NT2/D1 (cell line): ENCODE measurements around the gene CORO1C.

Experiments
- SUZ12 ChIP-seq: IDR thresholded peaks from 2 replicates; pipeline ENCODE4 v1.6.1; 2011; ENCODE audit not compliant: insufficient read length, insufficient read depth; ENCODE audit errors: extremely low read depth
- YY1 ChIP-seq: IDR thresholded peaks from 2 replicates; pipeline ENCODE4 v1.6.1; 2011; ENCODE audit not compliant: insufficient read length, insufficient read depth
- ZNF274 ChIP-seq: IDR thresholded peaks from 2 replicates; pipeline ENCODE4 v1.6.1; 2011; ENCODE audit warnings: mild to moderate bottlenecking, low read depth, low read length

- no peak for TF ChIP-seq YY1
- no peak for TF ChIP-seq ZNF274
- no peak for TF ChIP-seq SUZ12
Measured at GRCh38 chr12:108724890-108725151, 6.5 kb downstream of the CORO1C start.
